Nasal cavity respiratory epithelium epithelial cell of viscerocranial mucosa (primary cell): ENCODE results near the gene SLITRK5. TPM values are rescaled to one million over a fixed set of nuclear protein-coding genes. Genes with fewer than 3 reads are reported as not detected.

Source experiments
- total RNA-seq: library from RNA; depleted of rRNA; stranded (reverse); fragments of >200 nt; gene quantifications from 2 replicates; pipeline ENCODE4 v1.2.3, GENCODE V29; 2014

The SLITRK5 gene
- total RNA-seq, result under 0.01 and 0.07 TPM in 2 replicates

GRCh38 chr13:87671031-87671752 is at the start of gene SLITRK5:
SLITRK5 (plus strand) TSS chr13:87671371; CDS start chr13:87675389, 4,018 bp downstream.

